HepG2 (cell line): ENCODE data around the gene ARVCF. TPM values are rescaled to one million over a fixed set of nuclear protein-coding genes. Genes with fewer than 3 reads are reported as not detected.

Experiments used
- ARID2 ChIP-seq: sonication (generic); formaldehyde crosslinking; IDR thresholded peaks from 2 replicates; pipeline ENCODE4 v1.8.1; 2022; ENCODE audit warnings: mild to moderate bottlenecking, missing genetic modification reagents, borderline replicate concordance
- BORCS8-MEF2B ChIP-seq: sonication (generic); formaldehyde crosslinking; IDR thresholded peaks from 2 replicates; pipeline ENCODE4 v1.8.0; 2022; ENCODE audit warnings: mild to moderate bottlenecking, missing genetic modification reagents
- CEBPG ChIP-seq: IDR thresholded peaks from 2 replicates; pipeline ENCODE4 v1.6.1; 2016
- GATAD1 ChIP-seq: IDR thresholded peaks from 2 replicates; pipeline ENCODE4 v1.6.1; 2016; ENCODE audit warnings: missing genetic modification reagents, missing compliant biosample characterization
- HDAC2 ChIP-seq: sonication (generic); formaldehyde crosslinking; IDR thresholded peaks from 2 replicates; pipeline ENCODE4 v1.4.0; 2020; ENCODE audit warnings: missing genetic modification reagents
- HNF1B ChIP-seq: sonication (generic); formaldehyde crosslinking; IDR thresholded peaks from 2 replicates; pipeline ENCODE4 v1.5.1; 2020; ENCODE audit warnings: mild to moderate bottlenecking, moderate library complexity, missing genetic modification reagents
- PTBP1 ChIP-seq: fragments of 200-400 bp; formaldehyde crosslinking; IDR thresholded peaks from 2 replicates; pipeline ENCODE4 v1.6.1; 2018; ENCODE audit warnings: low read length, low read depth; ENCODE audit not compliant: poor library complexity, severe bottlenecking
- SSRP1 ChIP-seq: IDR thresholded peaks from 2 replicates; pipeline ENCODE4 v1.6.1; 2016; ENCODE audit warnings: control low read depth
- ZFX ChIP-seq: sonication (generic); formaldehyde crosslinking; IDR thresholded peaks from 2 replicates; pipeline ENCODE4 v1.4.0; 2020; ENCODE audit warnings: mild to moderate bottlenecking, low read depth, missing genetic modification reagents, moderate library complexity
- ZKSCAN8 ChIP-seq: IDR thresholded peaks from 2 replicates; pipeline ENCODE4 v1.6.1; 2016; ENCODE audit warnings: borderline replicate concordance, missing genetic modification reagents, missing compliant biosample characterization
- ZNF724P ChIP-seq: sonication (generic); formaldehyde crosslinking; IDR thresholded peaks from 2 replicates; pipeline ENCODE4 v1.8.0; 2022; ENCODE audit warnings: missing genetic modification reagents, borderline replicate concordance
- polyA plus RNA-seq, 8 experiments: library from polyadenylated mRNA; depleted of rRNA in 3 of 8; stranded (reverse) in 7 of 8; unstranded in 1 of 8; fragments of >200 nt; fragmentation: Illumina TruSeq in 4 of 8; extraction: Trizol in 4 of 8; gene quantifications; 2 replicates each; pipeline versions ENCODE4 v1.2.1 to v1.2.3, GENCODE V29; 2011 to 2016; ENCODE audit warnings: low read depth in 4 of 8, missing spikeins in 1 of 8, mixed read lengths in 1 of 8; ENCODE audit not compliant: insufficient read depth in 1 of 8
- total RNA-seq, 5 experiments: library from RNA; depleted of rRNA; stranded (reverse); fragments of >200 nt; fragmentation: Illumina TruSeq; extraction: Trizol; gene quantifications; 2 replicates each; pipeline ENCODE4 v1.2.3, GENCODE V29; 2016; ENCODE audit warnings: low read depth in 1 of 5
- TF ChIP-seq, protein P1 (sequence below): sonication (generic); formaldehyde crosslinking; IDR thresholded peaks from 2 replicates; pipeline ENCODE4 v1.4.0; 2020; ENCODE audit warnings: mild to moderate bottlenecking, missing genetic modification reagents
- TF ChIP-seq, protein P2 (sequence below): sonication (generic); formaldehyde crosslinking; IDR thresholded peaks from 2 replicates; pipeline ENCODE4 v1.9.0; 2021; ENCODE audit warnings: missing genetic modification reagents, mild to moderate bottlenecking, borderline replicate concordance
- TF ChIP-seq, protein P3 (sequence below): IDR thresholded peaks from 2 replicates; pipeline ENCODE4 v1.6.1; 2012; ENCODE audit warnings: low read depth, low read length, improper control_type of control experiment

ARVCF gene
- total and polyA plus RNA-seq, 2 of the 13 experiments (the other 11 are each of a cell fraction or from before 2014, with no cell fraction given) = 16.4 to 17.7 TPM

DNA sequence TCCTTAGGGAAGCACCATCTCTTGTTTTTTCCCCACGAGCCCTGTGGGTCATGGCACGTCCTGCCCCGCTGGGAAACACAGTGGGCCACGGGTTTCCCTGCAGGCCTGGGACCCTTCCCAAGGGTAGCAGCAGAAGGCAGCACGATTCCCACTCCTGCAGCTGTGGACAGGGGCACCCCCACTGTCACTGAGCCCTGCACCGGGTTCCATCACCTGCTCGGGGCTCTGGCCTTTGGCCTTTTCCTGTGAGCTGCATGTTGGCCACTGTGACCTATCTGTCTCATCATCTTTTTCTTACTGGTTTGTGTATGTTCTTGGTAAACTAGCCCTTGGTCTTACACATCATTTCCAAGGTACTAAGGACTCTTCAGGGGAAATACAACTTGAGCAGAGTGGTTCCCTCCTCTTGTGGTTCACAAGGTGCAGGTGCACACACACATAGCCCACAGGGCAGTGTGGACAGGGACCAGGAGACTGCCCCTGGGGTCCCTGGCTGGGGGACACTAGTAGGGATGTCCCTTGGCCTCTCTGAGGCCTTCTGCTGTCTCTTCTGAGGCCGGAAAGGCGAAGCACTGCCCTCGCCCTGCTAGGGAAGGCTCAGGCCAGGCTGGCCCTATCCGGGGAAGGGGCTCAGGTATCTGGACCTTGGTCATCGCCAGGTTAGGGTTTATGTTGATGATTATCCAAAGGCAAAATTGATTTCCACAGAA lies 56.0 kb downstream of the ARVCF start (continued):
- TF ChIP-seq, protein P1, sequence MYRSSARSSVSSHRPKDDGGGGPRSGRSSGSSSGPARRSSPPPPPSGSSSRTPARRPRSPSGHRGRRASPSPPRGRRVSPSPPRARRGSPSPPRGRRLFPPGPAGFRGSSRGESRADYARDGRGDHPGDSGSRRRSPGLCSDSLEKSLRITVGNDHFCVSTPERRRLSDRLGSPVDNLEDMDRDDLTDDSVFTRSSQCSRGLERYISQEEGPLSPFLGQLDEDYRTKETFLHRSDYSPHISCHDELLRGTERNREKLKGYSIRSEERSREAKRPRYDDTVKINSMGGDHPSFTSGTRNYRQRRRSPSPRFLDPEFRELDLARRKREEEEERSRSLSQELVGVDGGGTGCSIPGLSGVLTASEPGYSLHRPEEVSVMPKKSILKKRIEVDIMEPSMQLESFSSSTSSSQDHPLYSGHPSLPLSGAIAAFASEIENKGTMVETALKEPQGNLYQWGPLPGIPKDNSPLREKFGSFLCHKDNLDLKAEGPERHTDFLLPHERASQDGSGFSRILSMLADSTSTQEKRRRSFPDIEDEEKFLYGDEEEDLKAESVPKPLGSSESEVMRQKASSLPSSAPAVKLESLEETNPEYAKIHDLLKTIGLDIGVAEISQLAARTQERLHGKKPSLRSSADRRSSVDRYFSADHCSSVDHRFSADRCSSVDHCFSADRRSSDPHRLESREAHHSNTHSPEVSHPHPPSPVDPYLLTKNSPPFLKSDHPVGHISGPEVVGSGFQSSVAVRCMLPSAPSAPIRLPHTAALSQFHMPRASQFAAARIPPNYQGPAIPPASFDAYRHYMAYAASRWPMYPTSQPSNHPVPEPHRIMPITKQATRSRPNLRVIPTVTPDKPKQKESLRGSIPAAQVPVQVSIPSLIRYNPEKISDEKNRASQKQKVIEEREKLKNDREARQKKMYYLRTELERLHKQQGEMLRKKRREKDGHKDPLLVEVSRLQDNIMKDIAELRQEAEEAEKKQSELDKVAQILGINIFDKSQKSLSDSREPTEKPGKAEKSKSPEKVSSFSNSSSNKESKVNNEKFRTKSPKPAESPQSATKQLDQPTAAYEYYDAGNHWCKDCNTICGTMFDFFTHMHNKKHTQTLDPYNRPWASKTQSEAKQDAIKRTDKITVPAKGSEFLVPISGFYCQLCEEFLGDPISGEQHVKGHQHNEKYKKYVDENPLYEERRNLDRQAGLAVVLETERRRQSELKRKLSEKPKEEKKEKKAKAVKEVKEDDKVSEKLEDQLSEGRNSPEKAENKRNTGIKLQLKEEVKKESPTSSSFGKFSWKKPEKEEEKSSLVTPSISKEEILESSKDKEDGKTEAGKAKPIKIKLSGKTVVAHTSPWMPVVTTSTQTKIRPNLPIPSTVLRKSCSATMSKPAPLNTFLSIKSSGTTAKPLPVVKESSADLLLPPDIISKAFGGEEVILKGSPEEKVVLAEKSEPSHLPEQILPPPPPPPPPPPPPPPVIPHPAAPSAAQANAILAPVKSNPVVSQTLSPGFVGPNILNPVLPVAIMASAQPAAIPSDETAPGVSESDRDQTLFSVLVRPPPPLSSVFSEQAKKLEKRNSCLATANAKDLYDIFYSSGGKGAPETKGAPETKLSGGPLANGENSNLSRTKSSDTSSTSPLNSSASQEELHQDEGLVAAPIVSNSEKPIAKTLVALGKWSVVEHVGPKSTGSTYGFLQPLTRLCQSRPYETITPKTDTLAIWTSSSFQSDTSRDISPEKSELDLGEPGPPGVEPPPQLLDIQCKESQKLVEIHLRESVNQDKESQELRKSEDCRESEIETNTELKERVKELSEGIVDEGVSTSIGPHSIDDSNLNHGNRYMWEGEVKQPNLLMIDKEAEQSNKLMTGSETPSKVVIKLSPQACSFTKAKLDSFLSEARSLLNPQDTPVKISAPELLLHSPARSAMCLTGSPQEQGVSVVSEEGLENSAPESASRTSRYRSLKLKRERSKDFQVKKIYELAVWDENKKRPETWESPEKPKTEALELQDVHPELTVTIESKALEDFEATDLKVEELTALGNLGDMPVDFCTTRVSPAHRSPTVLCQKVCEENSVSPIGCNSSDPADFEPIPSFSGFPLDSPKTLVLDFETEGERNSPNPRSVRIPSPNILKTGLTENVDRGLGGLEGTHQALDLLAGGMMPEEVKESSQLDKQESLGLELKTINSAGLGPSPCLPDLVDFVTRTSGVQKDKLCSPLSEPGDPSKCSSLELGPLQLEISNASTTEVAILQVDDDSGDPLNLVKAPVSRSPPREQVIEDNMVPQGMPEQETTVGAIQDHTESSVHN (CRISPR knock-in tag) = no peak
- TF ChIP-seq GATAD1 (CRISPR knock-in tag) (no peak), ARID2 (CRISPR knock-in tag) (no peak), ZFX (CRISPR knock-in tag) (0 out of 2 replicates have a peak, but pooled peaks have one; percentile 1), CEBPG (CRISPR knock-in tag) (no peak), HNF1B (CRISPR knock-in tag) (0 out of 2 replicates have a peak, but pooled peaks have one; percentile 18), PTBP1 (no peak), SSRP1 (no peak; the same call in 1 of the 2 replicates), ZNF724P (CRISPR knock-in tag) (no peak), HDAC2 (CRISPR knock-in tag) (no peak), BORCS8-MEF2B (CRISPR knock-in tag) (0 out of 2 replicates have a peak, but pooled peaks have one; percentile 12), ZKSCAN8 (CRISPR knock-in tag) (no peak)
- TF ChIP-seq, protein P2, sequence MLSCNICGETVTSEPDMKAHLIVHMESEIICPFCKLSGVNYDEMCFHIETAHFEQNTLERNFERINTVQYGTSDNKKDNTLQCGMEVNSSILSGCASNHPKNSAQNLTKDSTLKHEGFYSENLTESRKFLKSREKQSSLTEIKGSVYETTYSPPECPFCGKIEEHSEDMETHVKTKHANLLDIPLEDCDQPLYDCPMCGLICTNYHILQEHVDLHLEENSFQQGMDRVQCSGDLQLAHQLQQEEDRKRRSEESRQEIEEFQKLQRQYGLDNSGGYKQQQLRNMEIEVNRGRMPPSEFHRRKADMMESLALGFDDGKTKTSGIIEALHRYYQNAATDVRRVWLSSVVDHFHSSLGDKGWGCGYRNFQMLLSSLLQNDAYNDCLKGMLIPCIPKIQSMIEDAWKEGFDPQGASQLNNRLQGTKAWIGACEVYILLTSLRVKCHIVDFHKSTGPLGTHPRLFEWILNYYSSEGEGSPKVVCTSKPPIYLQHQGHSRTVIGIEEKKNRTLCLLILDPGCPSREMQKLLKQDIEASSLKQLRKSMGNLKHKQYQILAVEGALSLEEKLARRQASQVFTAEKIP (CRISPR knock-in tag) = no peak
- TF ChIP-seq, protein P3, sequence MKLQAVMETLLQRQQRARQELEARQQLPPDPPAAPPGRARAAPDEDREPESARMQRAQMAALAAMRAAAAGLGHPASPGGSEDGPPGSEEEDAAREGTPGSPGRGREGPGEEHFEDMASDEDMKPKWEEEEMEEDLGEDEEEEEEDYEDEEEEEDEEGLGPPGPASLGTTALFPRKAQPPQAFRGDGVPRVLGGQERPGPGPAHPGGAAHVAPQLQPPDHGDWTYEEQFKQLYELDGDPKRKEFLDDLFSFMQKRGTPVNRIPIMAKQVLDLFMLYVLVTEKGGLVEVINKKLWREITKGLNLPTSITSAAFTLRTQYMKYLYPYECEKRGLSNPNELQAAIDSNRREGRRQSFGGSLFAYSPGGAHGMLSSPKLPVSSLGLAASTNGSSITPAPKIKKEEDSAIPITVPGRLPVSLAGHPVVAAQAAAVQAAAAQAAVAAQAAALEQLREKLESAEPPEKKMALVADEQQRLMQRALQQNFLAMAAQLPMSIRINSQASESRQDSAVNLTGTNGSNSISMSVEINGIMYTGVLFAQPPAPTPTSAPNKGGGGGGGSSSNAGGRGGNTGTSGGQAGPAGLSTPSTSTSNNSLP = no peak
